ENCODE measurements around the gene SLC66A2. TPM values are rescaled to one million over a fixed set of nuclear protein-coding genes. Genes with fewer than 3 reads are reported as not detected.

Gene SLC66A2
- total RNA-seq, 1 experiment from 2014 or later, result 13.0 TPM

DNA sequence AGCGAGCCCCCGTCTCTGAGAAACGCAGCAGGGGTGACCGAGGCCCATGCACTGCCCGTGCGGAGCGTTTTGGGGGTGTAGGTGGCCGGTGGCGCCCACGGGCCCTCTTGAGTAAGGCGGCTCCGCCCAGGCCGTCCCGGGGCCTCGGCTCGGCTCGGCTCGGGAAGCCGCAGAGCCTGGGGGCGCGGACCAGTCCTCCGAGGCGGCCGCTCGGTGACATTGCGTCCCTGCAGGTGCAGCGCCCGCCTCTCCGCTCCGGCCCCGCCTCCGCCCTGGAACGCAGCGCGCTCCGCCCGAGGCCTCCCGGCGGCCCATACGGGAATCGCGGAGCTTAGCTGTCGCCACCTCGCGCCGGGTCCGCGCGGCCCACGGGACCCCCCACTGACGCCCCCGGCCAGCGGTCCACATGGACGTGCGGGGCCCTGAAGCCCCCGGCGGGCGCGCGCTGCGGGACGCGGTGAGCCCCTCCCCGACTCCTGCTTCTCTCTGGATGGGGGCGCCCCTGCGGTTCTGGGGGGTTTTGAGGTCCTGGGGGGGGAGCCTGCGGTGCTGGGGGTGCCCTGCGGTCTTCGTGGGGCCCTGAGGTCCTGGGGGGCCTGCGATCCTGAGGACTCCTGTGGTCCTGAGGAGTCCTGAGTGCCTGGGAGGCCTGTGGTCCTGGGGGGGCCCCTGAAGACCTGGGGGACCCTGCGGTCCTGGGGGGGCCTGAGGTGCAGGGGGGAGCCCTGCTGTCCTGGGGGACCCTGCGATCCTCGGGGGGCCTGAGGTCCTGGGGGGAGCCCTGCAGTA, 13.1 kb upstream of the SLC66A2 start, which contains the start of gene HSBP1L1:
Gene HSBP1L1 (plus strand): TSS at position 314 of the 789 bp plus-strand sequence. CDS start 93 bp downstream, at position 407.
- H3K27me3 Mint-ChIP-seq (ENCODE audit: low read depth), result peaks cover 65% of the 10 kb centered on the region
- peak within 1 kb of the TSS; percentile 26 for H3K4me2 ChIP-seq (ENCODE audit: insufficient read depth, insufficient read length, low read length)

More for the DNA sequence above, 13.1 kb upstream of the SLC66A2 start, which contains the start of gene HSBP1L1:
- Histone ChIP-seq H2BK15ac (ENCODE audit: low read depth, low read length) (no peak within 1 kb of the TSS), H3K4me1 (ENCODE audit: insufficient read depth, low read length) (peaks cover 4% of the 10 kb centered on the region; the same call in 1 of the 2 replicates), H2BK5ac (ENCODE audit: insufficient read length, low read length) (no peak within 1 kb of the TSS), H3K79me2 (ENCODE audit: insufficient read depth, low read length) (no peaks in the 10 kb centered on the region), H2BK12ac (ENCODE audit: insufficient read length, low read depth, low read length) (no peak within 1 kb of the TSS), H3K14ac (ENCODE audit: insufficient read depth, low read length) (no peak within 1 kb of the TSS), H4K8ac (replicated peaks; ENCODE audit: insufficient read length, low read depth, low read length) (no peak within 1 kb of the TSS), H2AK5ac (ENCODE audit: insufficient read length, low read length) (no peak within 1 kb of the TSS), H3K18ac (ENCODE audit: insufficient read length, low read depth, low read length) (no peak within 1 kb of the TSS), H3T11ph (ENCODE audit: low read length) (no peak within 1 kb of the TSS), H2BK120ac (ENCODE audit: low read depth, low read length, poor library complexity, severe bottlenecking) (no peak within 1 kb of the TSS), H4K5ac (ENCODE audit: insufficient read length, low read depth, low read length) (no peak within 1 kb of the TSS), H3K79me1 (ENCODE audit: insufficient read depth, low read depth, low read length, poor library complexity, severe bottlenecking) (no peaks in the 10 kb centered on the region), H3K4ac (ENCODE audit: low read depth, low read length) (no peak within 1 kb of the TSS), H3K27ac (ENCODE audit: insufficient read length, low read depth, low read length) (no peak within 1 kb of the TSS), H4K20me1 (ENCODE audit: control insufficient read depth, insufficient read depth, insufficient read length) (peaks cover 3% of the 10 kb centered on the region), H3K23me2 (ENCODE audit: insufficient read length, low read depth, low read length, poor library complexity, severe bottlenecking) (no peaks in the 10 kb centered on the region), H4K91ac (ENCODE audit: insufficient read length, low read depth, low read length) (no peak within 1 kb of the TSS), H2AFZ (ENCODE audit: low read length) (no peak within 1 kb of the TSS), H3K23ac (ENCODE audit: insufficient read length, low read depth, low read length) (no peak within 1 kb of the TSS), H3K27me3 (ENCODE audit: insufficient read depth, low read length) (peaks cover 30% of the 10 kb centered on the region; the same call in 1 of the 2 replicates), H3K9me3 (ENCODE audit: control insufficient read depth, low read depth, low read length) (no peaks in the 10 kb centered on the region), H3K9ac (ENCODE audit: extremely low read depth, insufficient read length, low read length) (no peak within 1 kb of the TSS), H3K56ac (ENCODE audit: insufficient read length, low read depth, low read length) (no peak within 1 kb of the TSS), H2BK20ac (ENCODE audit: low read depth, low read length, poor library complexity, severe bottlenecking) (no peak within 1 kb of the TSS)
- no CpG with 5 or more reads among the region's 73 CpGs for WGBS (ENCODE audit: extremely low coverage, insufficient read length, low lambda C conversion rate)
- Mint-ChIP-seq H3K4me3 (peak within 1 kb of the TSS; percentile 25 to 70), H3K36me3 (ENCODE audit: insufficient read depth in 1 of 3, low read depth in 3 of 3) (peaks cover 0 to 2% (median 0%) of the 10 kb centered on the region in 3 experiments; a peak in 3 of 7 replicates), H3K4me1 (peaks cover 34 to 38% of the 10 kb centered on the region in 2 experiments), H3K9me3 (no peaks in the 10 kb centered on the region; a peak in 1 of 5 replicates), H3K27ac (no peak within 1 kb of the TSS)
- peak; percentile 75 for DNase-seq
- TF ChIP-seq CTCF (conservative IDR thresholded peaks at IDR 0.05), result peak; percentile 40; the same call in 2 of the 3 replicates
